Type B pancreatic cell (in vitro differentiated cells): ENCODE measurements around the gene SLC45A3. TPM values are rescaled to one million over a fixed set of nuclear protein-coding genes. Genes with fewer than 3 reads are reported as not detected.

ENCODE experiments used
- DNase-seq: peaks from one replicate; pipeline ENCODE4 v3.0.0; 2021; ENCODE audit warnings: mixed read lengths; ENCODE audit not compliant: unreplicated experiment; ENCODE audit errors: extremely low spot score
- H3K27ac Mint-ChIP-seq: 2 replicates; pipeline ENCODE4 v1.8.0; 2021; ENCODE audit warnings: mild to moderate bottlenecking, mixed read lengths
- H3K27me3 Mint-ChIP-seq: 2 replicates; pipeline ENCODE4 v1.8.0; 2021; ENCODE audit warnings: mixed read lengths
- H3K36me3 Mint-ChIP-seq: 2 replicates; pipeline ENCODE4 v1.8.0; 2021; ENCODE audit warnings: mixed read lengths
- H3K4me1 Mint-ChIP-seq: one replicate; pipeline ENCODE4 v1.8.0; 2021; ENCODE audit warnings: mixed read lengths; ENCODE audit not compliant: unreplicated experiment
- H3K4me3 Mint-ChIP-seq: 2 replicates; pipeline ENCODE4 v1.8.0; 2021; ENCODE audit warnings: mild to moderate bottlenecking, mixed read lengths
- H3K9me3 Mint-ChIP-seq: 2 replicates; pipeline ENCODE4 v1.8.0; 2021; ENCODE audit warnings: mixed read lengths
- CTCF ChIP-seq: fragments of 200-600 bp; sonication (generic); conservative IDR thresholded peaks from 2 replicates; pipeline ENCODE4 v1.5.0; 2021; ENCODE audit warnings: antibody characterized with exemption, mild to moderate bottlenecking
- total RNA-seq: library from RNA; stranded (reverse); gene quantifications from 2 replicates; pipeline ENCODE4 v1.2.1, GENCODE V29; 2021; ENCODE audit warnings: low replicate concordance

Gene SLC45A3
- total RNA-seq, 1 donor from 2014 or later, result 4.2 TPM

DNA sequence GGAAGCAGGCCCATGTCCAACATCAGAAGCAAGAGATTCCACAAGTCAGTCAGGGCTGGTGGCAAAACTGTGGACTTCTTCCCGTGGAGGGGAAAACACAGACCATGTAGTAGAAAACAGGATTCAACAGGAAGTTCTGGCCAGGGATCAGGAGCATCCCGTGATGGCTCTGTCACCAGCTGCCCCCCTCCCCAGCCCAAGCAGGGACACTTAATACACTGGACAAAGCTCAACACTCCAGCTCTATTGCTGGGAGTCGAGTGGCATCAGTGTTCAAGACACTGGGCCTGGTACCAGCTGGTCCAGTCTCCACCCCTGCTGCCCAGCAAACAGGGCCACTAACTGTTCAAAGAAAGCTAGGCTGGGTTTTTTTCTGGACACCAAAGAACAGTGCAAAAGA is 3.7 kb downstream of the SLC45A3 start:
- no peak overlapping the region for H3K27ac Mint-ChIP-seq
- H3K27me3 Mint-ChIP-seq, result peaks cover 8% of the 10 kb centered on the region
- H3K9me3 Mint-ChIP-seq, result no peaks in the 10 kb centered on the region
- TF ChIP-seq CTCF, result no peak
- DNase-seq, result no peak
- peak overlapping the region; percentile 16 for H3K4me3 Mint-ChIP-seq
- peaks cover 42% of the 10 kb centered on the region for H3K4me1 Mint-ChIP-seq
- no peaks in the 10 kb centered on the region for H3K36me3 Mint-ChIP-seq

GRCh38 chr1:205676002-205676401 is 4.3 kb downstream of the SLC45A3 start:
- H3K4me1 Mint-ChIP-seq, result peaks cover 37% of the 10 kb centered on the region
- DNase-seq, result no peak

GRCh38 chr1:205675247-205675646 is 5.1 kb downstream of the SLC45A3 start:
- TF ChIP-seq CTCF, result no peak
- DNase-seq, result no peak
- Mint-ChIP-seq H3K4me1 (peaks cover 31% of the 10 kb centered on the region), H3K9me3 (no peaks in the 10 kb centered on the region), H3K36me3 (no peaks in the 10 kb centered on the region), H3K27me3 (no peaks in the 10 kb centered on the region), H3K4me3 (no peak overlapping the region), H3K27ac (peak overlapping the region; percentile 55)

More at GRCh38 chr1:205676002-205676401, 4.3 kb downstream of the SLC45A3 start:
- Mint-ChIP-seq H3K27me3 (peaks cover 5% of the 10 kb centered on the region), H3K4me3 (peak overlapping the region; percentile 16), H3K9me3 (no peaks in the 10 kb centered on the region), H3K27ac (peak overlapping the region; percentile 55), H3K36me3 (no peaks in the 10 kb centered on the region)
- no peak for TF ChIP-seq CTCF

DNA sequence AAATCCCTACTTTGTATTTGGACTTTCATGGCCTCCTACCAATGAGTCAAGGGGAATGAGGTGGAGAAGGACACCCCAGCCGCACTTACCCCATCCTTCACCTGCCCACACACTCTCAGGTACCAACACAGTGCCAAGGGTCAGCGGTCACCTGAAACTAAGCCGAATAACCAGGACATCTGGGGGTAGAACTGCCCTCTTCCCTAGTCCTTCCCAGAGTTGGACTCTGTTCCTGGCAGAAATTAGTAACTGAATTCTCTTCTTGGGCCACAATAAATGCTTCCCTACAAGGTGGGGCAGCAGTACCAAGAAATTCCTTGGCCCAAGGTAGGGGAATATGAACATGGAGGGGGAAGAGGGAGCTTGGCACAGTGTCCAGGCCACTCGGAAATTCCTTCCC is 7.3 kb downstream of the SLC45A3 start:
- peaks cover 42% of the 10 kb centered on the region for H3K4me1 Mint-ChIP-seq
- H3K36me3 Mint-ChIP-seq, result no peaks in the 10 kb centered on the region
- no peaks in the 10 kb centered on the region for H3K9me3 Mint-ChIP-seq
- no peak overlapping the region for H3K27ac Mint-ChIP-seq
- H3K27me3 Mint-ChIP-seq, result peaks cover 5% of the 10 kb centered on the region
- no peak for DNase-seq
- no peak overlapping the region for H3K4me3 Mint-ChIP-seq
- TF ChIP-seq CTCF, result no peak

- Mint-ChIP-seq H3K4me1 (peaks cover 42% of the 10 kb centered on the region), H3K4me3 (peak overlapping the region; percentile 25), H3K27ac (peak overlapping the region; percentile 67), H3K27me3 (peaks cover 5% of the 10 kb centered on the region), H3K36me3 (no peaks in the 10 kb centered on the region), H3K9me3 (no peaks in the 10 kb centered on the region)
- TF ChIP-seq CTCF, result no peak
- DNase-seq, result no peak
Measured at GRCh38 chr1:205672395-205672889, 7.9 kb downstream of the SLC45A3 start.
